ENCODE data around the gene SRRM5. TPM values are rescaled to one million over a fixed set of nuclear protein-coding genes. Genes with fewer than 3 reads are reported as not detected.
A peak's percentile ranks its signal among the peaks of the same experiment; 100 is the strongest.

Gene SRRM5
- total and polyA plus RNA-seq, 2 of the 13 experiments (the other 11 are each of a cell fraction or from before 2014, with no cell fraction given), result 0.11 to 0.16 TPM

- no peak for TF ChIP-seq RAD51 (IDR thresholded peaks at IDR 0.05; ENCODE audit: borderline replicate concordance)
- peak; percentile 72; the same call in 1 of the 2 replicates for TF ChIP-seq HOXA3 (CRISPR knock-in tag; IDR thresholded peaks at IDR 0.05)
- TF ChIP-seq PHF8 (CRISPR knock-in tag; IDR thresholded peaks at IDR 0.05), result peak; percentile 73
- TF ChIP-seq ZNF296 (CRISPR knock-in tag; conservative IDR thresholded peaks at IDR 0.05), result no peak
- 0 out of 2 replicates have a peak, but pooled peaks have one; percentile 66 for TF ChIP-seq NAIF1 (CRISPR knock-in tag; IDR thresholded peaks at IDR 0.05; ENCODE audit: borderline replicate concordance)
- peak; percentile 35 for TF ChIP-seq TGIF2 (CRISPR knock-in tag; IDR thresholded peaks at IDR 0.05)
- peak; percentile 98 for TF ChIP-seq ZBTB25 (CRISPR knock-in tag; IDR thresholded peaks at IDR 0.05)
- TF ChIP-seq ZNF530 (CRISPR knock-in tag; IDR thresholded peaks at IDR 0.05; ENCODE audit: low read depth), result no peak
- TF ChIP-seq KLF6 (CRISPR knock-in tag; IDR thresholded peaks at IDR 0.05), result peak; percentile 44; the same call in 1 of the 2 replicates
- TF ChIP-seq ZNF556 (CRISPR knock-in tag; IDR thresholded peaks at IDR 0.05; ENCODE audit: borderline replicate concordance), result 0 out of 2 replicates have a peak, but pooled peaks have one; percentile 31
- peak; percentile 67; the same call in 1 of the 2 replicates for TF ChIP-seq ELF3 (CRISPR knock-in tag; IDR thresholded peaks at IDR 0.05)
- peak; percentile 29 for TF ChIP-seq HNRNPK (IDR thresholded peaks at IDR 0.05; ENCODE audit: low read depth, low read length, poor library complexity, severe bottlenecking)
- peak; percentile 83; the same call in 1 of the 2 replicates for TF ChIP-seq ZNF276 (CRISPR knock-in tag; IDR thresholded peaks at IDR 0.05; ENCODE audit: low read depth)
- TF ChIP-seq TRAFD1 (CRISPR knock-in tag; IDR thresholded peaks at IDR 0.05; ENCODE audit: borderline replicate concordance), result 0 out of 2 replicates have a peak, but pooled peaks have one; percentile 14
- TF ChIP-seq ELK4 (CRISPR knock-in tag; IDR thresholded peaks at IDR 0.05; ENCODE audit: borderline replicate concordance), result no peak
- no peak for TF ChIP-seq HNRNPH1 (optimal IDR thresholded peaks at IDR 0.05; ENCODE audit: low read depth, low read length)
- TF ChIP-seq SRSF4 (IDR thresholded peaks at IDR 0.05; ENCODE audit: low read depth, low read length, poor library complexity, severe bottlenecking), result no peak
- no peak for TF ChIP-seq RBAK (CRISPR knock-in tag; IDR thresholded peaks at IDR 0.05)
- TF ChIP-seq NFIB (CRISPR knock-in tag; IDR thresholded peaks at IDR 0.05; ENCODE audit: borderline replicate concordance), result no peak
- no peak for TF ChIP-seq SMARCE1 (IDR thresholded peaks at IDR 0.05; ENCODE audit: borderline replicate concordance)
- peak; percentile 56; the same call in 1 of the 2 replicates for TF ChIP-seq JUN (CRISPR knock-in tag; IDR thresholded peaks at IDR 0.05)
Observed at GRCh38 chr19:43595999-43596841, 15.7 kb upstream of the SRRM5 start, which contains the start of the genes IRGQ and ZNF576 (continued).

Data from HepG2 (cell line).